Panc1 (cell line): ENCODE results near the gene FLRT1. TPM values are rescaled to one million over a fixed set of nuclear protein-coding genes. Genes with fewer than 3 reads are reported as not detected.

Source experiments
- ATAC-seq: fragments of 200-7000 bp; cut with Tn5 transposase; 2 replicates; pipeline ENCODE4 v1.9.1; 2020; ENCODE audit warnings: mild to moderate bottlenecking, moderate library complexity
- BruUV-seq: library from RNA; stranded (reverse); fragments of 400-500 nt; replicated peaks from 2 replicates; lab custom pipeline; 2021; lab: Mats Ljungman, UMichigan
- CTCF ChIA-PET: fragments of 300-600 bp; sonication (Branson Sonifier 250); formaldehyde crosslinking; loops from one replicate; lab custom pipeline; 2022; ENCODE audit warnings: antibody characterized with exemption; lab: Charles Lee
- POLR2A ChIA-PET: fragments of 300-600 bp; sonication (Branson Sonifier 250); formaldehyde crosslinking; loops from one replicate; lab custom pipeline; 2022; ENCODE audit warnings: antibody characterized with exemption; lab: Charles Lee
- DNase-seq: peaks from one replicate; pipeline ENCODE4 v3.0.0-alpha.2; 2010; ENCODE audit warnings: low read depth, low spot score
- H3K27ac ChIP-seq: 2 replicates; pipeline ENCODE4 v1.5.1; 2011; ENCODE audit warnings: mild to moderate bottlenecking, low read length, inconsistent platforms
- H3K27me3 ChIP-seq: fragments of 200-500 bp; sonication (Bioruptor generic); 2 replicates; pipeline ENCODE4 v1.6.0; 2014; ENCODE audit warnings: low read length, inconsistent platforms; ENCODE audit not compliant: control insufficient read depth, insufficient read depth
- H3K36me3 ChIP-seq: fragments of 200-500 bp; sonication (Bioruptor generic); 2 replicates; pipeline ENCODE4 v1.5.1; 2014; ENCODE audit warnings: inconsistent platforms, mild to moderate bottlenecking, low read length, moderate library complexity; ENCODE audit not compliant: control insufficient read depth, insufficient read depth
- H3K4me1 ChIP-seq: 2 replicates; pipeline ENCODE4 v1.5.1; 2011; ENCODE audit warnings: inconsistent platforms, mild to moderate bottlenecking, low read length, moderate library complexity; ENCODE audit not compliant: control insufficient read depth, insufficient read depth
- H3K4me3 ChIP-seq, 2 experiments: 2 replicates each; pipeline ENCODE4 v1.5.1; 2011 to 2012; ENCODE audit warnings: low read depth in 2 of 2, low read length in 2 of 2, mild to moderate bottlenecking in 2 of 2, inconsistent platforms in 1 of 2, moderate library complexity in 1 of 2
- H3K9me3 ChIP-seq: fragments of 200-500 bp; sonication (Bioruptor generic); 2 replicates; pipeline ENCODE4 v1.5.1; 2014; ENCODE audit warnings: low read depth, mild to moderate bottlenecking, inconsistent platforms, low read length, moderate library complexity; ENCODE audit not compliant: control insufficient read depth, insufficient read depth
- POLR2AphosphoS5 ChIP-seq: IDR thresholded peaks from 2 replicates; pipeline ENCODE4 v1.6.1; 2012; ENCODE audit warnings: mild to moderate bottlenecking, low read depth, low read length, moderate library complexity
- REST ChIP-seq, 2 experiments: IDR thresholded peaks; 2 replicates each; pipeline ENCODE4 v1.6.1; 2011 to 2012; ENCODE audit warnings: low read depth in 2 of 2, control low read depth in 1 of 2, low read length in 1 of 2, mild to moderate bottlenecking in 1 of 2, moderate library complexity in 1 of 2; ENCODE audit not compliant: insufficient read depth in 1 of 2
- SIN3A ChIP-seq: IDR thresholded peaks from 2 replicates; pipeline ENCODE4 v1.6.1; 2012; ENCODE audit warnings: low read depth, mild to moderate bottlenecking, low read length, moderate library complexity, borderline replicate concordance; ENCODE audit not compliant: insufficient read depth
- TCF7L2 ChIP-seq: IDR thresholded peaks from 2 replicates; pipeline ENCODE4 v1.6.1; 2011; ENCODE audit warnings: mild to moderate bottlenecking, low read depth, low read length, inconsistent platforms
- in situ Hi-C: cut with HindIII; loops from 2 replicates; pipeline ENCODE4 v1.10.0; 2016; ENCODE audit warnings: low sequenced_read_pairs, low pct_unique_long_range_greater_than_20kb
- intact Hi-C: fragments of 100-400 bp; cut with micrococcal nuclease; formaldehyde crosslinking; loops from one replicate; pipeline ENCODE4 v1.10.0; 2022; ENCODE audit not compliant: unreplicated experiment
- total RNA-seq: library from RNA; stranded (reverse); gene quantifications from one replicate; pipeline ENCODE4 v1.2.1, GENCODE V29; 2021; ENCODE audit not compliant: unreplicated experiment
- TF ChIP-seq, protein P1 (sequence below): fragments of 450-650 bp; IDR thresholded peaks from 2 replicates; pipeline ENCODE4 v1.5.1; 2017; ENCODE audit warnings: mild to moderate bottlenecking

FLRT1 gene
- total RNA-seq, 1 experiment from 2014 or later: 0.51 TPM

- Histone ChIP-seq H3K27ac (no peak overlapping the region), H3K4me1 (peaks cover 64% of the 10 kb centered on the region), H3K27me3 (no peaks in the 10 kb centered on the region), H3K4me3 (no peak overlapping the region), H3K9me3 (no peaks in the 10 kb centered on the region), H3K36me3 (no peaks in the 10 kb centered on the region)
- CTCF ChIA-PET: no interaction called here
- BruUV-seq: no TSS peak
- ATAC-seq: no peak
- POLR2A ChIA-PET: no interaction called here
- TF ChIP-seq SIN3A: no peak
- TF ChIP-seq TCF7L2: no peak
- no peak for TF ChIP-seq POLR2AphosphoS5
- TF ChIP-seq, protein P1, sequence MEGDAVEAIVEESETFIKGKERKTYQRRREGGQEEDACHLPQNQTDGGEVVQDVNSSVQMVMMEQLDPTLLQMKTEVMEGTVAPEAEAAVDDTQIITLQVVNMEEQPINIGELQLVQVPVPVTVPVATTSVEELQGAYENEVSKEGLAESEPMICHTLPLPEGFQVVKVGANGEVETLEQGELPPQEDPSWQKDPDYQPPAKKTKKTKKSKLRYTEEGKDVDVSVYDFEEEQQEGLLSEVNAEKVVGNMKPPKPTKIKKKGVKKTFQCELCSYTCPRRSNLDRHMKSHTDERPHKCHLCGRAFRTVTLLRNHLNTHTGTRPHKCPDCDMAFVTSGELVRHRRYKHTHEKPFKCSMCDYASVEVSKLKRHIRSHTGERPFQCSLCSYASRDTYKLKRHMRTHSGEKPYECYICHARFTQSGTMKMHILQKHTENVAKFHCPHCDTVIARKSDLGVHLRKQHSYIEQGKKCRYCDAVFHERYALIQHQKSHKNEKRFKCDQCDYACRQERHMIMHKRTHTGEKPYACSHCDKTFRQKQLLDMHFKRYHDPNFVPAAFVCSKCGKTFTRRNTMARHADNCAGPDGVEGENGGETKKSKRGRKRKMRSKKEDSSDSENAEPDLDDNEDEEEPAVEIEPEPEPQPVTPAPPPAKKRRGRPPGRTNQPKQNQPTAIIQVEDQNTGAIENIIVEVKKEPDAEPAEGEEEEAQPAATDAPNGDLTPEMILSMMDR: no peak
- TF ChIP-seq REST (IDR thresholded peaks at IDR 0.05; ENCODE audit: insufficient read depth in 1 of 2, low read depth in 2 of 2, low read length in 1 of 2): no peak
- no peak for DNase-seq
- intact Hi-C loops: no loop called here
- in situ Hi-C loops: loop anchor here (10.0 kb wide), 1 partner anchor 70 kb away; no protein-coding TSS in a partner anchor
Measured at GRCh38 chr11:64004590-64004984, 31.1 kb upstream of the FLRT1 start.

GRCh38 chr11:64005691-64006090, 30.0 kb upstream of the FLRT1 start:
- TF ChIP-seq SIN3A (no peak), POLR2AphosphoS5 (no peak), REST (IDR thresholded peaks at IDR 0.05; ENCODE audit: insufficient read depth in 1 of 2, low read depth in 2 of 2, low read length in 1 of 2) (no peak), TCF7L2 (no peak)
- TF ChIP-seq, protein P1: no peak
- DNase-seq (no peak), ATAC-seq (no peak)
- Histone ChIP-seq H3K27me3 (no peaks in the 10 kb centered on the region), H3K27ac (no peak overlapping the region), H3K4me3 (no peak overlapping the region), H3K4me1 (peaks cover 64% of the 10 kb centered on the region), H3K36me3 (no peaks in the 10 kb centered on the region), H3K9me3 (no peaks in the 10 kb centered on the region)
- in situ Hi-C loops: loop anchor here (10.0 kb wide), 1 partner anchor 69 kb away; no protein-coding TSS in a partner anchor
- CTCF ChIA-PET: no interaction called here
- no TSS peak for BruUV-seq
- POLR2A ChIA-PET: no interaction called here
- intact Hi-C loops: no loop called here
